HT1080 (cell line): Measurements from ENCODE around the gene DESI2. TPM values are rescaled to one million over a fixed set of nuclear protein-coding genes. Genes with fewer than 3 reads are reported as not detected.
A peak's percentile ranks its signal among the peaks of the same experiment; 100 is the strongest.
"Not testable (repeated sequence)": the region's sequence is repeated elsewhere in the genome, so short reads cannot be mapped to it uniquely, and the experiment has no call there.

Experiments used
- DNase-seq: peaks from one replicate; pipeline ENCODE4 v3.0.0-alpha.2; 2015; ENCODE audit warnings: low read depth
- total RNA-seq: library from RNA; depleted of rRNA; stranded (reverse); fragments of >200 nt; shearing (Covaris generic); gene quantifications from 2 replicates; pipeline ENCODE4 v1.2.3, GENCODE V29; 2014

Gene DESI2
- total RNA-seq, 1 experiment from 2014 or later, result 66.7 TPM

- DNase-seq, result peak; percentile 13
These were observed 1.4 kb downstream of the DESI2 start for GRCh38 chr1:244654108-244655038.

- no peak for DNase-seq
These were observed 2.3 kb downstream of the DESI2 start for GRCh38 chr1:244655186-244655585.

GRCh38 chr1:244657421-244657820 is 4.5 kb downstream of the DESI2 start:
- no peak for DNase-seq

- no peak for DNase-seq
These were observed 6.8 kb downstream of the DESI2 start for GRCh38 chr1:244659694-244660093.

- no peak for DNase-seq
These were observed 7.7 kb downstream of the DESI2 start for GRCh38 chr1:244660595-244660994.

- not testable (repeated sequence) for DNase-seq
These were observed 8.8 kb downstream of the DESI2 start for GRCh38 chr1:244661569-244662312.

GRCh38 chr1:244662599-244662998 is 9.7 kb downstream of the DESI2 start:
- DNase-seq, result no peak

- DNase-seq, result no peak
These were observed 11.4 kb downstream of the DESI2 start for GRCh38 chr1:244664353-244664752.

GRCh38 chr1:244665771-244666217 is 12.9 kb downstream of the DESI2 start:
- DNase-seq, result no peak

GRCh38 chr1:244666672-244667418 is 13.9 kb downstream of the DESI2 start:
- not testable (repeated sequence) for DNase-seq

GRCh38 chr1:244667797-244668196 is 14.9 kb downstream of the DESI2 start:
- DNase-seq, result no peak

- no peak for DNase-seq
These were observed 20.2 kb downstream of the DESI2 start for GRCh38 chr1:244672946-244673682.

GRCh38 chr1:244674446-244674845 is 21.5 kb downstream of the DESI2 start:
- no peak for DNase-seq

- DNase-seq, result no peak
These were observed 22.2 kb downstream of the DESI2 start for GRCh38 chr1:244675167-244675566.

- DNase-seq, result no peak
These were observed 25.8 kb downstream of the DESI2 start for GRCh38 chr1:244678697-244679096.

GRCh38 chr1:244680667-244681066 is 27.7 kb downstream of the DESI2 start:
- no peak for DNase-seq

GRCh38 chr1:244682087-244682486 is 29.2 kb downstream of the DESI2 start:
- not testable (repeated sequence) for DNase-seq

GRCh38 chr1:244695937-244696336 is 43.0 kb downstream of the DESI2 start:
- no peak for DNase-seq

- no peak for DNase-seq
These were observed 46.8 kb downstream of the DESI2 start for GRCh38 chr1:244699741-244700140.

GRCh38 chr1:244700808-244701207 is 47.9 kb downstream of the DESI2 start:
- no peak for DNase-seq

GRCh38 chr1:244702620-244703019 is 49.7 kb downstream of the DESI2 start:
- no peak for DNase-seq
